Thyroid gland (tissue), 4 donors: ENCODE results near the gene DDIAS.

Source experiments
- CTCF ChIP-seq, 6 experiments: fragments of 200-600 bp in 3 of 6; fragments of 450-650 bp in 3 of 6; sonication (generic) in 3 of 6; IDR thresholded peaks; one replicate each; pipeline ENCODE4 v1.5.1; 2016 to 2019; ENCODE audit warnings: antibody characterized with exemption in 6 of 6, mild to moderate bottlenecking in 2 of 6, inconsistent platforms in 1 of 6, moderate library complexity in 1 of 6
- POLR2A ChIP-seq, 2 donors: fragments of 450-650 bp; IDR thresholded peaks; one replicate each; pipeline ENCODE4 v1.6.1; 2017; ENCODE audit warnings: antibody characterized with exemption in 2 of 2, mild to moderate bottlenecking in 2 of 2, moderate library complexity in 1 of 2

GRCh38 chr11:82867495-82868082, 33.9 kb upstream of the DDIAS start:
- peak in 5 of 6 experiments; percentile 58 to 71 (median 63) for TF ChIP-seq CTCF (IDR thresholded peaks at IDR 0.05)
- TF ChIP-seq POLR2A (IDR thresholded peaks at IDR 0.05), result no peak
